HUES64 (cell line): ENCODE data around the gene VAV3.
A peak's percentile ranks its signal among the peaks of the same experiment; 100 is the strongest.

Source experiments
- H3K27ac ChIP-seq: 2 replicates; pipeline ENCODE4 v1.7.0; 2013; ENCODE audit warnings: low read depth, low read length, inconsistent platforms
- H3K27me3 ChIP-seq: 2 replicates; pipeline ENCODE4 v1.6.1; 2013; ENCODE audit warnings: mild to moderate bottlenecking, low read length; ENCODE audit not compliant: insufficient read depth
- H3K36me3 ChIP-seq: 2 replicates; pipeline ENCODE4 v1.6.1; 2013; ENCODE audit warnings: mild to moderate bottlenecking, low read length; ENCODE audit not compliant: insufficient read depth
- H3K4me1 ChIP-seq: 2 replicates; pipeline ENCODE4 v1.6.1; 2013; ENCODE audit warnings: mild to moderate bottlenecking, low read length, moderate library complexity; ENCODE audit not compliant: insufficient read depth
- H3K4me3 ChIP-seq: 2 replicates; pipeline ENCODE4 v1.5.1; 2013; ENCODE audit warnings: mild to moderate bottlenecking, low read length, moderate library complexity
- H3K9ac ChIP-seq: 2 replicates; pipeline ENCODE4 v1.6.1; 2013; ENCODE audit warnings: mild to moderate bottlenecking, low read depth, low read length
- H3K9me3 ChIP-seq: 2 replicates; pipeline ENCODE4 v1.6.1; 2013; ENCODE audit warnings: low read depth, low read length; ENCODE audit not compliant: insufficient read depth
- WGBS: fragments of 150-250, 120-280 bp; methylation state at CpG from one replicate; pipeline ENCODE4 v1.1.7; 2013; ENCODE audit warnings: missing lambda C conversion rate; 5-methylcytosine and 5-hydroxymethylcytosine counted together

VAV3 gene

GRCh38 chr1:107974090-107974489, 9.1 kb upstream of the VAV3 start:
- Histone ChIP-seq H3K27ac (no peak overlapping the region), H3K36me3 (no peaks in the 10 kb centered on the region), H3K4me1 (no peaks in the 10 kb centered on the region; the same call in 1 of the 2 replicates), H3K4me3 (no peak overlapping the region), H3K9me3 (no peaks in the 10 kb centered on the region), H3K27me3 (no peaks in the 10 kb centered on the region; the same call in 1 of the 2 replicates), H3K9ac (no peak overlapping the region)
- 73% methylated on average over 2 of the region's 2 CpGs for WGBS

GRCh38 chr1:107972391-107973180, 7.6 kb upstream of the VAV3 start:
- Histone ChIP-seq H3K4me3 (no peak overlapping the region), H3K4me1 (no peaks in the 10 kb centered on the region; the same call in 1 of the 2 replicates), H3K27ac (no peak overlapping the region), H3K36me3 (no peaks in the 10 kb centered on the region), H3K9ac (no peak overlapping the region), H3K9me3 (no peaks in the 10 kb centered on the region), H3K27me3 (no peaks in the 10 kb centered on the region; the same call in 1 of the 2 replicates)
- WGBS: 63% methylated on average over 3 of the region's 3 CpGs

GRCh38 chr1:107966550-107966949, 1.6 kb upstream of the VAV3 start:
- 92% methylated on average over 7 of the region's 8 CpGs for WGBS
- no peak overlapping the region for H3K27ac ChIP-seq
- H3K27me3 ChIP-seq: peaks cover 28% of the 10 kb centered on the region
- no peaks in the 10 kb centered on the region for H3K9me3 ChIP-seq
- no peak overlapping the region for H3K9ac ChIP-seq
- H3K4me1 ChIP-seq: peaks cover 18% of the 10 kb centered on the region
- no peak overlapping the region for H3K4me3 ChIP-seq
- H3K36me3 ChIP-seq: no peaks in the 10 kb centered on the region

GRCh38 chr1:107964336-107965109, 457 bp downstream of the VAV3 start:
- WGBS: under 1% methylated on average over 79 of the region's 79 CpGs
- Histone ChIP-seq H3K27ac (no peak overlapping the region), H3K4me1 (peaks cover 18% of the 10 kb centered on the region), H3K36me3 (no peaks in the 10 kb centered on the region), H3K4me3 (peak overlapping the region; percentile 72), H3K27me3 (peaks cover 28% of the 10 kb centered on the region), H3K9me3 (no peaks in the 10 kb centered on the region), H3K9ac (peak overlapping the region; percentile 31)

- H3K27me3 ChIP-seq: peaks cover 28% of the 10 kb centered on the region
- peak overlapping the region; percentile 31 for H3K9ac ChIP-seq
Observed at GRCh38 chr1:107963601-107964335, 1.2 kb downstream of the VAV3 start.

GRCh38 chr1:107963008-107963407, 2.0 kb downstream of the VAV3 start:
- H3K36me3 ChIP-seq: no peaks in the 10 kb centered on the region
- peaks cover 18% of the 10 kb centered on the region for H3K4me1 ChIP-seq
- peak overlapping the region; percentile 72; the same call in 1 of the 2 replicates for H3K4me3 ChIP-seq
- H3K27ac ChIP-seq: no peak overlapping the region
- H3K9ac ChIP-seq: no peak overlapping the region
- H3K27me3 ChIP-seq: peaks cover 28% of the 10 kb centered on the region
- H3K9me3 ChIP-seq: no peaks in the 10 kb centered on the region
- WGBS: 85% methylated on average over 4 of the region's 5 CpGs

More at GRCh38 chr1:107963601-107964335, 1.2 kb downstream of the VAV3 start:
- Histone ChIP-seq H3K27ac (no peak overlapping the region), H3K36me3 (no peaks in the 10 kb centered on the region), H3K9me3 (no peaks in the 10 kb centered on the region), H3K4me1 (peaks cover 18% of the 10 kb centered on the region), H3K4me3 (peak overlapping the region; percentile 72)
- 12% methylated on average over 21 of the region's 21 CpGs for WGBS

GRCh38 chr1:107954719-107955415, 10.1 kb downstream of the VAV3 start:
- Histone ChIP-seq H3K4me1 (no peaks in the 10 kb centered on the region; the same call in 1 of the 2 replicates), H3K9me3 (no peaks in the 10 kb centered on the region), H3K27me3 (no peaks in the 10 kb centered on the region), H3K36me3 (no peaks in the 10 kb centered on the region), H3K9ac (no peak overlapping the region), H3K4me3 (no peak overlapping the region), H3K27ac (no peak overlapping the region)
- 95% methylated on average over 6 of the region's 6 CpGs for WGBS

GRCh38 chr1:107954126-107954525, 10.9 kb downstream of the VAV3 start:
- Histone ChIP-seq H3K4me1 (no peaks in the 10 kb centered on the region; the same call in 1 of the 2 replicates), H3K4me3 (no peak overlapping the region), H3K27ac (no peak overlapping the region), H3K27me3 (no peaks in the 10 kb centered on the region), H3K9ac (no peak overlapping the region), H3K9me3 (no peaks in the 10 kb centered on the region), H3K36me3 (no peaks in the 10 kb centered on the region)

- Histone ChIP-seq H3K4me1 (no peaks in the 10 kb centered on the region; the same call in 1 of the 2 replicates), H3K27me3 (no peaks in the 10 kb centered on the region), H3K9ac (no peak overlapping the region), H3K4me3 (no peak overlapping the region), H3K27ac (no peak overlapping the region), H3K9me3 (no peaks in the 10 kb centered on the region), H3K36me3 (no peaks in the 10 kb centered on the region)
- 89% methylated on average over 3 of the region's 3 CpGs for WGBS
Observed at GRCh38 chr1:107953556-107953955, 11.4 kb downstream of the VAV3 start.

- no peak overlapping the region for H3K4me3 ChIP-seq
- no peak overlapping the region for H3K9ac ChIP-seq
- H3K4me1 ChIP-seq: no peaks in the 10 kb centered on the region; the same call in 1 of the 2 replicates
- H3K27ac ChIP-seq: no peak overlapping the region
- H3K27me3 ChIP-seq: no peaks in the 10 kb centered on the region
- H3K36me3 ChIP-seq: no peaks in the 10 kb centered on the region
- no peaks in the 10 kb centered on the region for H3K9me3 ChIP-seq
- 90% methylated on average over 2 of the region's 2 CpGs for WGBS
Observed at GRCh38 chr1:107952989-107953388, 12.0 kb downstream of the VAV3 start.
